Ramos (cell line): Measurements from ENCODE around the gene PRKN.

Source experiments
- in situ Hi-C: fragments of 300-500 bp; cut with MboI; formaldehyde crosslinking; loops from one replicate; pipeline ENCODE4 v1.14.3; 2022; ENCODE audit warnings: low sequenced_read_pairs; ENCODE audit not compliant: unreplicated experiment

PRKN gene

DNA sequence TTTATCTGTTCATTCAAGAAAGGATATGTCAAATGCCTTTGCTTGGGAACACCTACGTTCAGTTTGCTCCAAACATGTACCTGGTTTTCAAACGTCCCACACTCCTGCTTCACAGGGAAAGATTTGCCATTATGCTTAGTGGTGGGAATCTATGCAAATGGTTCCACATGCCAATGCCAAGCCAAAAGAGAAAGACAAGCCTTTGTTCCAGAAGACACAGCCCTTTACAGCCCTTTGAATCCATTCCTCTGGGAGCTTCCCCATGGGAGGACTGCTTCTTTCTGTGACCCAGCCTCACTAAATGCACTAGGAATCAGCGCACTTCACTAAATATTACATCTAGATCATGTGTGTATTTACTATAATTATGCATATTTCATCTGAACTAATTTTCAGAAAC is 619.5 kb downstream of the PRKN start:
- in situ Hi-C loops: no loop called here

DNA sequence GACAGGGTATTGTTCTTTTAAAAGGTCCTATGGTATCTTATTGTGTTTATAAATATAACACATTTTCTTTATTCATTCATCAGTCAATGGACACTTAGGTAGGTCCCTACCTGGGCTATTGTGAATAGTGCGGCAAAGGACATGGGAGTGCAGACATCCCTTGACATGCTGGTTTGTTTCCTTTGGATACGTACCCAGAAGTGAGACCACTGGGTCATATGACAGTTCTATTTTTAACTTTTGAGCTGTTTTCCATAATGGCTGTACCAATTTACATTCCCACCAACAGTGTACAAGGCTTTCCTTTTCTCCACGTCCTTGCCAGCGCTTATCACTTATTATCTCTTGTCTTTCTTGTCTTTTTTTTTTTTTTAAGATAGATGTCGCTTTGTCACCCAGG is 627.5 kb downstream of the PRKN start:
- in situ Hi-C loops: no loop called here

DNA sequence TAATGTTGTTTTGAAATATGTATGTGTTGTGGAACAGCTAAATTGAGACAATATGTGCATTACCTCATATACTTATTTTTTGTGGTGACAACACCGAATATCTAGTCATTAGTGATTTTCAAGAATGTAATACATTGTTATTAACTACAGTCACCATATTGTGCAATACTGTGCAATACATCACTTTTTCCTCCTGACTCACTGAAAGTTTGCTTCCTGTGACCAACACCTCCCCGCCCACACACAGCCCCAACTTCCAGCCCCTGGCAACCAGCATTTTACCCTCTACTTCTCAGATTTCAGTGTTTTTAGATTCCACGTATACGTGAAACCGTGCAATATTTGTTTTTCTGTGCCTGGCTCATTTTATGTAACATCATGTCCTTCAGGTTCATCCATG is 627.9 kb downstream of the PRKN start:
- in situ Hi-C loops: no loop called here

DNA sequence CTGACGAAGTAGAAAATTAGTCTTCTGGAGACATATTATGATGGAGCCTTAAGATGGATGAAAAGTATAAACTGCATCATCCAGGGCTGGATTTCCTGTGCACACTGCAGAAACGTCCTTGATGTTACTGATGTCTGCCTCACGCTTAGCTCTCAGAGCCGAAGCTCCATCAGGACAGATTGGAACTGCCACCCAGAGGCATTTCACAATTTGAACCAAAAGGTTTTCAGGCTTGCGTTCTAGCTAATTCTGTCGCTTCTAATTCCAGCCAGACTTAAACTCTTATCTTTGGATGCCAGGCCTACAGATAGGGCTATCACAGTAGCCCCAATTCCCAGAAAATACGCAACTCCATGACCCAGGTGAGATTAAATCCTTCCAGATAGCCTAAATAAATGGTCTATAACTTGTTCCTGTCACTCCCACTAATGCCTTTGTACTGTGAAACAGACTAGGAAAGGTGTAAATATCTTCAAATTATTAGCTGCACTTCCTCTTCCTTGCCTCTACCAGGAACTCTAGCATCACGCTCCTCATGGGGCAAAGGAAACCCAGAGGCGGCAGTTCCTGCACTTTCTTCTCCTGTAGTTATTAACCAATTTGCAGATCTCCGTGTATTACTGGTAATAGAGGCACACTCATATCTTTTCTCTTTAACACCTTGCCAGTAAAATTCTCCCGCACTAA is 634.6 kb downstream of the PRKN start:
- in situ Hi-C loops: no loop called here

DNA sequence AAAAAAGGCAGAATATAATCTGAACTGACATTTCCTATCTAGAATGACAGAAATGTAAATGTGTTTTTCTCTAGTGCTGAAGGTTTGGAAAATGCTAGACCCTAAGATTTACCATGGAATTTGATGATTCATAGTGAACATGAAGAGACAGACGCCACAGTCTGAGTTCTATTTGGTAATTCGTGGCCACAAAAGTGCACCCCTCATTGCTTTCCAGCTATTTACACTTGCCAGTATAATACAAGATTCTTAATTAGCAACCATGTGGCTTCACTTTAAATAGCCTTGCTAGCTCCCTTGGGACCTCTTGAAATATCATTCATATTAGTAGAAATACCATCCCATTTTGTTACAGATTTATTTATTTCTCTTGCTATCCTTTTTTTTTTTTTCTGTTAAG is 636.8 kb downstream of the PRKN start:
- in situ Hi-C loops: no loop called here

DNA sequence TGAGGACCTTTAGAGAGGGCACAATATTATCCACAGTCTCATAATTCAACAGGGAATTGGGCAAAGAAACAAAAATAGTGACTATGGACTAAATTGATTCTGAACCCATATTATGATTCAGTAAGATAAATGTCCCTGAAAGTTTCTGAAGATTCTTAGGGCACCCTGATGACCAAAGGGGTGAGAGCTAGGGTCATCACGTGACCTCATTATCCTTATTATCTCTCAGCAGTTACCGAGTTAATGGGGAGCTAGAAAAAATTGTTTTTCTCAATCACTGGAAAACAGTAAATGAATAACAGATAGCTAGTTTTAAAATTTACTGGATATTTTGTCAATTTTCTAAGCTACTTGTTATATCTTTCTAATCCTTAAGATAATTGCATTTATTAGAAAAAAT is 639.5 kb downstream of the PRKN start:
- in situ Hi-C loops: no loop called here

DNA sequence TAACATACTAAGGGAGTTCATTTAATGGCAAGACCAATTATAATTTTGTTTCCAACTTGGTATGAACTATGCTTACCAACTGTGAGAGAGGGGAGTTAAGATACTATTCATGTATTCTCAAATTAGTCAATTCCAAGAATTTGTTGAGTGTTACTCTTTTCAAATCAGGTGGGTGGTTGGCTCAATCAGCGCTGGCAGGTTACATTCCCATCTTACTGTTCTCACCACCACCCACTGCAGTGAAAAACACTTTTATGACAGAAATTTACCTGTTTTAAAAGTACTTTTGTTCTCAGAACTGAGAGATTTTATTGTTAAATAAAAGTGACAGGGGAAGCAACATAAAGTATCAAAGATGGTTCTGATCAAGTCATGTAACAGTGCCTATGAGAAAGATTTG is 642.0 kb downstream of the PRKN start:
- in situ Hi-C loops: no loop called here

DNA sequence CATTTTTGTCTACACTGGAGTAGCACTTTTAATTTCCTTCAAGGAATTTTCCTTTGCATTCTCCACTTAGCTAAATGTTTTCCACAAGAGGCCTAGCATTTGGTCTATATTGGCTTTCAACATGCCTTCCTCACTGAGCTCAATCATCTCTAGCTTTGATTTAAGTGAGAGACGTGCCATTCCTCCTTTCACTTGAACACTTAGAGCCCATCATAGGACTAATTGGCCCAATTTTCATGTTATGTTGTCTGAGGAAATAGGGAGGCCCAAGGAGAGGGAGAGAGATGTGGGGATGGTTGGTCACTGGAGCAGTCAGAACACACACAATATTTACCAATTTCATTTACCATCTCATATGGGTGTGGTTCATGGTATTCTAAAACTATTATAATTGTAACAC is 645.0 kb downstream of the PRKN start:
- in situ Hi-C loops: no loop called here

DNA sequence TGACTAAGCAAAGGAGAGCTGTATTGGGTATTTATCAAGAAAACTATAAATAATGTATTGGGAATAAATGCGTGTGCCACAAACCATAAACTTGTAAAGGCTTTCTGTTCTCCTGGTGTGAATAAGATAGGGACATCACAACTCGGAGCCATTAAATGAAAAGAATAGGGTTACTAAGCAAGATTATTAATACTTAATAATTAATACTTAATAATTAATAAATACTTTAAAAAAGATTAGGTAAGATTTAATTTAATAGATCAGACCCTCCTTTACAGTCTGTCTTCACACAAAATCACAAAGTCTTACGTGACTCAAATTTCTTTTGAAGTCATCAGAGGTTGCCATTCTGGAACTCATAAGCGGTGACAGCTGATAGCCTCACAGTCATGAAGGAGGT is 648.9 kb downstream of the PRKN start:
- in situ Hi-C loops: no loop called here

DNA sequence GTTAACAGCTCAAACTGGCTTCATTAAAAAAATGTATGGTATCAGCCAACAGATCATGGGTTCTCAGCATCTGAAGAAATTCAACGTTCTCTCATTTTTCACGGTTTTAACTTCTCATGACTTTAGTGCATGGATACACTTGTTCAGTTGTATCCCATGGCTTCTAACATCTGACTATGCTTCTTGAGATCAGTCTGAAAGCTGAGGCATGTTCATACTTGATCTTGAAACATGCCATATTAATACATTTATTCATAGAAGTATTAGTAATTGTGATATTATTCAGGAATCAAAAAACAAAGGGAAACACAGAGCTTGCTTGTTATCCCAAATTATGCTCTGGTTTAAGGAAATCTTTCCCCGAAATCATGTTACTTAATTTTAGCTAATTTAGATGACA is 649.4 kb downstream of the PRKN start:
- in situ Hi-C loops: no loop called here

DNA sequence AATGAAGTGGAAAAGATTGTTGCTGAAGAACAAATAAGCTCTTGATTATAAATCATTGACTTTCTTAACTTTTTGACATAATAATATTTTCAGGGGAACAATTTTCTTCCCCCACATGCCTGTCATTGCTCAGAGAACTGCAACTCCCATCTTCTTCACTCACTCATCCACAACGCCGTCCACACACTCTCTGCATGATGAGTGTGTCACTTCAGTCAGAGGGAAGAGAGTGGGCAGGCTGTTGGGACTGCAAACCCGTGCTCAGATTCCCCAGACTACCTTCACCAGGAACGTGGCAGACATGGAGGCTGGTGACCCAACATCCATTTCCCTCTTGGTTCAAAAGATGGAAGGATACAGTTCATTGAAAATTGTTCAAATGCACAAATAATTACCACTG is 650.8 kb downstream of the PRKN start:
- in situ Hi-C loops: no loop called here

DNA sequence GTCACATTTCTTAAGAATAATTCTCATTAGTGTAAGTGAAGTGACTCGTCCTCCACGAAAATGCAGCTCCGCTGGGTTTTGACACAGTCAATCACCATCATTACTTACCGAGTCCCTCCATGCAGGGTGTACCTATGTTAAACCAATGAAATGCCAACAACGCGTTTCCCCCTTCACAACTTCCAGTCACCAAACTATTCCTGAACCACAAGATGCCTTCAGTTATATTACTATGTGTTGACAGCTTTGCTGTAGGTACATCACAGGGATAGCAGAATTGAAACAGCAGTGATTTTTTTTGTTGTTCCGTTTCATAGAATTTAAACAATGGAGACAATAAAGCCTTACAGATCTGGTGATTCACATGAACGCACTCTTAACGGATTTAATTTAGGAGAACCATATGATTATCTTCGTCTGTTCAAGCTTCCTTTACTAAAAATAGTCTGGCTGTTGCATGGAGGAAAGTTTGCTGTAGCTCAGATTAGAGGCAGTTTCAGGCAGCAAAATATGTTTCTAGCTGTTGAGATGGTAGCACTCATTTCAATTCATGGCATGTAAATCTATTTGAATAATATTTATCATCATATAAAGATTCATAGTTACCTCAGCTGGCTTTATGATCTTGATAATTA is 652.8 kb downstream of the PRKN start:
- in situ Hi-C loops: no loop called here

DNA sequence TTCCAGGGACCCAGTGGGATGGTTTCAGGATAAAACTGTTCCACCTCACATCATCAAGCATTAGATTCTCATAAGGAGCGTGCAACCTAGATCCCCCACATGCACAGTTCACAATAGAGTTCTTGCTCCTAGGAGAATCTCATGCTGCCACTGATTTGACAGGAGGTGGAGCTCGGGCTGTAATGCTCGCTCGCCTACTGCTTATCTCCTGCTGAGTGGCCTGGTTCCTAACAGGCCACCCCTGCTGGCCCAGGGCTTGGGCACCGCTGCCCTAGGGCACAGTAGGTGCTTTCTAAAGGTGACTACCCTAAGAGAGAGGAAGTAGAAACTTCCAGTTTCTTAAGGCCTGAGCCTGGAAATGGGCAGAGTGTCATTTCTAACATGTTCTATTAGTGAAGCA is 656.9 kb downstream of the PRKN start:
- in situ Hi-C loops: no loop called here

DNA sequence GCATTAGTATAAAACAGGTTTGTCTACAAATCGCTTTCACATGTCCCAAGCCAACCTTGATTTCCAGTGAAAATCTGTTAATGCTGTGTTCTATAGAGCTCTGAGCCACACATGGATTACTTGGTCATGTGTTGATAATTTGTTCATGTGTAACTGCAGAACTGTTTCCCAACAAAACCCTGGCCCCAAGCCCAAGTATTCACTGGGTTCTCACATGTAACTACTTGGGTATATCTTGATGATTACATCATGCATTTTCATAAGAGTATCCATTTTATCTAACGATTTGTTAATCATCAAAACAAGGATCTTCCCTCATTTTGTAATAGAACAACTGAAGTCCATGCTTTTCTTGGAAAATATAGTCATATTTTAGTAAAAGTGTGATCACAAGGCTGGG is 657.6 kb downstream of the PRKN start:
- in situ Hi-C loops: no loop called here

DNA sequence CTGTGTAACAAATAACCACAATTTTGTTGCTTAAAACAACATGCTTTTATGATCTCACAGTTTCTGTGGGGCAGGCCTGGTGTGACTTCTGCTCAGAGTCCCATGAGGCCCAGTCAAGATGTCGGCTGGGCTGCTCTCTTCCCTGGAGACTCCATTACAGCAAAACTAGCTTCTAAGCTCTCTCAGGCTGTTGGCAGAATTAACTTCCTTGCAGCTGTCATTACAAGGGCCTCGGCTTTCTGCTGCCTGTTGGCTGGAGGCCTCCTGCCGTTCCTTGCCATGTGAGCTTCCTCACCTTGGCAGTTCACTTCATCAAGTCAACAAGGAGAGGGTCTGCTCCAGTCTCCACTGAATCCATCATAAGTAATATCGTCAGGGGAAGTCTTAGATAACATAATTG is 659.2 kb downstream of the PRKN start:
- in situ Hi-C loops: no loop called here

DNA sequence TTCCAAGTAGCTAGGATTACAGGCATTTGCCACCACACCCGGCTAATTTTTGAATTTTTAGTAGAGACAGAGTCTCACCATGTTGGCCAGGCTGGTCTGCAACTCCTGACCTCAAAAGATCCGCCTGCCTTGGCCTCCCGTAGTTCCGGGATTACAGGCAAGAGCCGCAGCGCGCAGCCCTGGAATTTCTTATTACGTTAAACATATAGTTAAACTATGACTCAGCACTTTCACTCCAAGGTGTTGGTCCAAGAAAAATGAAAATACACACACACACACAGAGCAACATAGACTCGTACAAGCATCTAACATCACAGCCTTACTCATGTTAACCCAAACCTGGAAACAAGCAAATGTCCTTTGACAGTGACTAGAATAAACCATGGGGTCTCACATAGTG is 663.9 kb downstream of the PRKN start:
- in situ Hi-C loops: no loop called here

DNA sequence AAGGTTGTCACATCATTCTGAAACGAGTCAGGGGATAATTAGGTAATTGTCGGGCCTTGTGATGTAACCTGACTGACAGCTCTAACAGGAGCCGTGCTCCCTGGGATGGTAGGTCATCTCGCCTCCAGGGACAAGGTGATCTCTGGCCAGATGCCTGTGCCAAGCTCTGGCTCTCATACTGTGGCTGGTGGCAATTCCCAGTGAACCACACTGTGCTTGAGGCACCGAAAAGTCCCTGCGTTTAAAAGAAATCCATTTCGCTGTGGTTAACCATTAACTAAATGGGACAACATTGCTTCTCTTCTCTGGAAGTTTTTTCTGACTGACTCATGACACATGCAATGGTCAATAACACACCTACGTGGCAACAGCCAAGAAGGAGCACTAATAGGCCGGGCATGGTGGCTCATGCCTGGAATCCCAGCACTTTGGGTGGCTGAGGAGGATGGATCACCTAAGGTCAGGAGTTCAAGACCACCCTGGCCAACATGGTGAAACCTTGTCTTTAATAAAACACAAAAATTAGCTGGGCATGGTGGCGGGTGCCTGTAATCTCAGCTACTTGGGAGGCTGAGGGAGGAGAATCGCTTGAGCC is 669.2 kb downstream of the PRKN start:
- in situ Hi-C loops: no loop called here

DNA sequence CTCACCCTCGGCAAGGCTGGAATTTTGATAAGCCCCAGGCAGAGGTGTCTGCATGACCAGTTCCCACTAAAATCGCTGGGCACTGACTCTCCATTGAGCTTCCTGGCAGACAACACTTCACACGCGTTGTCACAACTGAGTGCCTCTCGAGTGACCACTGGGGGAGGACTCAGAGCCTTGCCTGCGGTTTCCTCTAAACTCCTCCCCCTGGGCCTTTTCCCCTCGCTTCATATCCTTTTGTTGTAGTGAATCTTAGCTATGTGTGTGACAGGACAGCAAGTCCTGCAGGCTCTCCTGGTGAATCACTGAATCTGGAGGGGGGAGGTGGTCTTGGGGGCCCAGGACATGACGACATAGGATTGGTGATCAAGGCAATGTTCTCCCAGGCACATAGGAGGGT is 670.8 kb downstream of the PRKN start:
- in situ Hi-C loops: no loop called here

DNA sequence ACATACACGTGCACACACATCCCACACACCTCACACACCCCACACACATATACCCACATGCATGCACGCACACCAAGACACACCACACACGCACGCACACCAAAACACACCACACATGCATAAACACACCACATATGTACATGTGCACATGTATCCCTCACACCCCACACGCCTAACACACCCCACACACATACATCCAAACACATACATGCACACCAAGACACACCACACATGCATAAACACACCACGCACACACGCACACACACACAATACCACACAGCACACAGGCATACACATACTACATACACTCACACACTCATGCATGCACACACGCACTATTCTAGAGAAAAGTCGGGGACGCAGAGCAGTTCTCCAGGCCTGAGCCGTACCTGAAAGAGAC is 671.5 kb downstream of the PRKN start:
- in situ Hi-C loops: no loop called here

DNA sequence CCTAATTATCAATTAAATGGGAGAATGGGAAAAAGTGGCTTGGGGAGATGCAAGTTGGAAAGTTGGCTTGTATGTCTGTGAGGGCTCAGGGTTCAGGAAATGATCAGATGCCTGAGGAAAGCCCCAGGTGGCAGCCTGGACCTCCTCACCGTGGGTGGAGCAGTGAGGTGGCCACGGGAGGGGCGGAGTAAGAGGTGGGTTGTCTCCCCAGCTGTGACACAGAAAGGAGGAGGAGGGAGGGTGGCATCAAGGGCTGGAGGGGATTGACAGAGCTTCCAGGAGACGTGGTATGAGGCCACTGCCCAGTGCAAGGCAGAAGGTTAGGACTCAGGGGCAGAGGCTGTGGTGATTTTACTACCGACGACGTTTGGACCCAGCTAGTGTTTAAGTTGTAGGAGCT is 672.2 kb downstream of the PRKN start:
- in situ Hi-C loops: no loop called here

DNA sequence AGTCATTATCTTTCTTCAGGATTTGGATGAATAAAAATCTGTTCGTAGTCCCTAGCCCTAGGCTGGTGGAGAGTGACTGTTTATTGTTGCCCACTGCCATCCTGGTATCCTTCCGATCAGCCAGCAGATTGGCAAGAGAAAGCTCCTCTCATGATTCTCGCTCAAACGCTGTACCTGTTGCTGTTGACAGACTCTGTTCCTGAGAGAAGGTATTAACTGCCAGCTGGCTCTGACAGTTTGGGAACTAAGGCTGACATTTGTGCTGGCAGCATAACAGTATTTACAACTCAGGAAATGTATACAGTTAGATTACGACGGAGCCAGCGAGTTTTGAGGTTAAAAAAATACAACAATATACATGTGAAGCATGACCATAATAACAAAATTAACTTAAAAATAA is 674.5 kb downstream of the PRKN start:
- in situ Hi-C loops: no loop called here

DNA sequence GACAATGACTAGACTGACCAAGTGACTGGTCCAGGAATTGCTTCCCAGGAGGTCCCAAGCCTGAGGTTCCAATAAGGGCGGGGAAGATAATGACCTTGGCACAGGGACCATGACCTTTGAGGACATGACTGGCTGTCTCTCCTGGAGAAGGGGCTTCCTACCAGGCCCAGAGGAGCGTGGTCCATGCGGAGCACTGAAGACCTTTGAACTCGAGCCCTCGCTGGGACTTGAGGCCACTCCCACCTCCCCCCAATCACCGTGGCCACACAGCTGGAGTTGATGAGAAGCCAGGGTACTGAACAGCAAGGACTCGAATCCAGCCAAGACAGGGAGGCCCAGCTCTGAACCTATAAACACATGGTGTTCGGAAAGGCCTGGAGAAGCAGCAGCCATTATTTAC is 677.0 kb downstream of the PRKN start:
- in situ Hi-C loops: no loop called here
